ENCODE measurements around the gene PTCH1.

The PTCH1 gene

DNA sequence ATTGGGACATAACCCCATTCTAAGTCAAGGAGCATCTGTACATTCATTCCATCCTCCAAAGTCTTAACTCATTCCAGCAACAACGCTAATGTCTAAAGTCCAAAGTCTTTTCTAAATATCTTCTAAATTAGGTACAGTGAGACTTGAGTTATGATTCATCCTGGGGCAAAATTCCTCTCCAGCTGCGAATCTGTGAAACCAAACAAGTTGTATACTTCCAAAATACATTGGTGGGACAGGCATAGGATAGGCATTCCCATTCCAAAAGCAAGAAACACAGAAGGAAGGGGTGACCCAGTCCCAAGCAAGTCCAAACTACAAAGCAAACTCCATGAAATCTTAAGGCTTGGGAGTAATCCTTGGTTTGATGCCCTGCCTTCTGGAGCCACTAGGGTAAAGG is 101.6 kb downstream of the PTCH1 start:
- DNase-seq (ENCODE audit: insufficient read length, low spot score) (no peak), FAIRE-seq (no peak)
- TF ChIP-seq, protein P1, sequence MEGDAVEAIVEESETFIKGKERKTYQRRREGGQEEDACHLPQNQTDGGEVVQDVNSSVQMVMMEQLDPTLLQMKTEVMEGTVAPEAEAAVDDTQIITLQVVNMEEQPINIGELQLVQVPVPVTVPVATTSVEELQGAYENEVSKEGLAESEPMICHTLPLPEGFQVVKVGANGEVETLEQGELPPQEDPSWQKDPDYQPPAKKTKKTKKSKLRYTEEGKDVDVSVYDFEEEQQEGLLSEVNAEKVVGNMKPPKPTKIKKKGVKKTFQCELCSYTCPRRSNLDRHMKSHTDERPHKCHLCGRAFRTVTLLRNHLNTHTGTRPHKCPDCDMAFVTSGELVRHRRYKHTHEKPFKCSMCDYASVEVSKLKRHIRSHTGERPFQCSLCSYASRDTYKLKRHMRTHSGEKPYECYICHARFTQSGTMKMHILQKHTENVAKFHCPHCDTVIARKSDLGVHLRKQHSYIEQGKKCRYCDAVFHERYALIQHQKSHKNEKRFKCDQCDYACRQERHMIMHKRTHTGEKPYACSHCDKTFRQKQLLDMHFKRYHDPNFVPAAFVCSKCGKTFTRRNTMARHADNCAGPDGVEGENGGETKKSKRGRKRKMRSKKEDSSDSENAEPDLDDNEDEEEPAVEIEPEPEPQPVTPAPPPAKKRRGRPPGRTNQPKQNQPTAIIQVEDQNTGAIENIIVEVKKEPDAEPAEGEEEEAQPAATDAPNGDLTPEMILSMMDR (IDR thresholded peaks at IDR 0.05; ENCODE audit: insufficient read depth, missing control alignments), result no peak

DNA sequence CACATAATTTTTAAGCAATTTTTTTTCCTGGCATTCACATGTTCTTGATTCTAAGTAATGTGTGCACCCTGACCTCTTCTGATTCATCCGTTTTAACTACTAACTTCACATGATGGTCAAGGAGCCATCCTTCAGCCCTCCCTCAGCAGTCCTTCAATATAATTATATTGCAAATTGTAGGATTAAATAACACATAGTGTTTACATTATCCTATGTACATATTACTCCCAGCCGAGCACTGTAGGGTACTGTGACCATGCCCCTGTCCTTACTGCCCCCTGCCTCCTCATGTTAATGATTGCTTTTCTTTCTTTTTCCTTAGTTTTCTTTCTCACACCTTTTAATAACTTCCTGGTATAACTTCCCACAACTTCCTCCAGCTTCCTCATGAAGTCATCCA is 103.0 kb downstream of the PTCH1 start:
- DNase-seq (ENCODE audit: insufficient read length, low spot score) (no peak), FAIRE-seq (no peak)
- TF ChIP-seq, protein P1 (IDR thresholded peaks at IDR 0.05; ENCODE audit: insufficient read depth, missing control alignments), result no peak

DNA sequence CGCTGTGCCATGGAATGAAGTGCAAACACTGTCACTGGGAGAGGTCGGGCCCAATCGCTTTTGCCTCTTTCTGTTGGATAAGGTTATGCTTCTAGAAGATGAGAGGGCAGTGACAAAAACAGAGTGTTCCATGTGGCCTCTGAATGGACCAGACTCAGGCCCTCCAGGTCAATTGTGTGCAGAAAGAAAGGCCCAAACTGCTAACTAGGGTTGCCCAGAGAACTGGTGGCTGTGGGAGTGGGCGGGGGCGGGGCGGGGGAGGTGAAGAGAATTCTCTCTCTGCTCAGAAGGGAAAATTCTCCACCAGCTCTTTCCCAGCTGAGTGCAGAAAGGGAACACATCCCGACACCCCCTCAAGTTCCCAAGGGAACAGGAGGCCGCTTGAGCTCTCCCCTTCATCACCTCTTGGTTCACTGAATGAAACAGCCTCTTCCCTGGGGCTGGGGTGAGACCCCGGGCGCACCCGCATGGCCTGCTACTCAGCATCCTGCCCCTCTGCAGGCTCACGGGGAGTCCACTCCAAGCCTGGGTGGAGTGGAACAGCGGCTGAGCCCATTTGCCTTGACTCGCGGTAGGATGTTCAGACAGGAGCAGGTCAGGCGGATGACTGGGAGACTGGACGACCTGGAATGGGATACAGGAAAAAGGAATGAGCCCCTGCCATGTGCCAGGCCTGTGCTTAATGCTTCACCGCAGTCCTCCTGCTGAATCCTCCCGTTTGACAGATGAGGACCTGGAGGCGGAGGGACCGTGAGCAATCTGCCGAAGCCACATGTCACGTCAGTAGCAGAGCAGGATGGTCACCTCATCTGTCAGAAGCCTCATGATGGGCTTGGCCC is 105.5 kb downstream of the PTCH1 start:
- no peak for FAIRE-seq
- TF ChIP-seq, protein P1 (IDR thresholded peaks at IDR 0.05; ENCODE audit: insufficient read depth, missing control alignments), result no peak
- no peak for DNase-seq (ENCODE audit: insufficient read length, low spot score)

DNA sequence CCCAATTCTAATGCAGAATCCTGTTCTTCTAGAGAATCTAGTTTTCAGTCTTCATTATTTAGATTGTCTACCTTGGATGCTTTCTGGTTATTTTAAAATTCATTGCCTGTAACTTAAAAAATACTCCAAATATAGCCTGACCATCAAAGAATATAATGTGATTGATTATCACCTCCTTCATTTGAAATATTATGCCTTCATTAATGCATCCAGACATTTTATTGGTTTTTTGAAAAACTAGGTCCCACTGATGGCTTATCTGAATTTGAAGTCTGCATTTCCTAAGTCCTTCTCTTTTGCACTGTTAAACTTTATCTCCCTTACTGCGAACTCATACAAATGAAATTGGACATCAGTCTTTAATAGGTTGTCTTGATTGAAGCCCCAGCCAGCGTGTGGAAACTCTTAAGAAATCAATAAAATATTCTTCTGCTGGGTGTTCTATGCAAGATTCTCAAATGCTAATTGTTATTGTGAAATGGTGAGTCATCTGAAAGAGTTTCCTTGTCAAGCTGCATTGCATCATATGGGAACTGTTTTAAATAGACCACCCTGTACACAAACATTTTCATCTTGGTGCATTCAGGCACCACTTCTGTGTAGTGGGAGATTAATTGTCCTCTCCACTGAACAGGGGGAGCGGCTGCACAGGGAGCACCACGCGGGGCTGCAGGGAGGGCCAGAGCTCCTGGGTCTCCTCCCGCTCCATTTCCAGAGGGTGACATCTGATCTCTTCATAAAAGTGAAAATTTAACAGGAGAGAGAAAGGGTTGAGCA is 106.9 kb downstream of the PTCH1 start:
- FAIRE-seq, result no peak
- no peak for DNase-seq (ENCODE audit: insufficient read length, low spot score)
- TF ChIP-seq, protein P1 (IDR thresholded peaks at IDR 0.05; ENCODE audit: insufficient read depth, missing control alignments), result no peak

DNA sequence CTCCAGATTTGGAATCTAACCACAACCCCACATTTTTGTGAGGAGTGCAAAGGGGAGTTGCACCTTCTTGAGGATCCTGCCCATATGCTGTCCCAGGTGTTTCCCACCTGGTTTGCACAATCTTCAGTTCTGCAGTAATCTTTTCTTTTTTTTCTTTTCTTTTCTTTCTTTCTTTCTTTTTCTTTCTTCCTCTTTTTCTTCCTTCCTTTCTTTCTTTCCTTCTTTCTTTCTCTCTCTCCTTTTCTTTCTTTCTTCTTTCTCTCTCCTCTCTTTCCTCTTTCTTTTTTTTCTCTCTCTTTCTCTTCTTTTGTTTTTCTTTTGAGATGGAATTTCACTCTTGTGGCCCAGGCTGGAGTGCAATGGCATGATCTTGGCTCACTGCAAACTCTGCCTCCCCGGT is 109.2 kb downstream of the PTCH1 start:
- FAIRE-seq (no peak), DNase-seq (ENCODE audit: insufficient read length, low spot score) (no peak)
- TF ChIP-seq, protein P1 (IDR thresholded peaks at IDR 0.05; ENCODE audit: insufficient read depth, missing control alignments), result no peak

DNA sequence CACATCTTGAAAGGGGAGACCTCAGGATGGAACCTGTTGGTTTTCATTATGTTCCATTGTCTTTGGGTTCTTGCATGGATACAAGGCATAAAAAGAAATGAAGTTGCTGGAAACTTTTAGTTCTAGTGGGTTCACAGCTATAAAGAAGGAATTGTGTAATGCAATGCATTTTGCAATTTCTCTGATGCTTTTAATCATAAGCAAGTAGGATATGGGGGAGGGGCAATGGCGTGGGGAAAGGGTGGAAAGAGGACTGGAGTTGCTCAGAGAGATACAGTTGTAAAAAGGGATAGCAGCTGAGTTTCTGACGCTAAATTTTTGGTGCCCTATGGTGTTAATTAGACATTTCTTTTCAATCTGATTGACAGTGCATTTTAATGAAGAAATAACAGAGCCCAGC is 110.7 kb downstream of the PTCH1 start:
- no peak for DNase-seq (ENCODE audit: insufficient read length, low spot score)
- FAIRE-seq, result no peak
- TF ChIP-seq, protein P1 (IDR thresholded peaks at IDR 0.05; ENCODE audit: insufficient read depth, missing control alignments), result no peak

DNA sequence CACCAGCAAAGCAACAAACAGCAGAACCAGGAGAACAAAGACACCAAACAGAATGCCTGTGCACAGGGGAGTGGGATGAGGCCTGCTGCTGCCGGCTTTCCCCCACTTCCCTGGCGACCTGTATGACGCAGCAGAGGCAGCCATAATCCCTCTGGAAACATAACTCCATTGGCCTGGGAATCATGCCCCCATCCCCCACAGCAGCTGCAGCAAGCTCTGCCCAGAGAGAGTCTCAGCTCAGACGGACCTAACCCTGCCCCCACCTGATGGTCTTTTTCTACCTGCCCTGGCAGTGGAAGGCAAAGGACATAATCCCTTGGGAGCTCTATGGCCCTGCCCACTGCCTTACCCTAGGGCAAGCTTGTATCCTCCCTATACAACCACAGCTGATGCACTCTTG is 117.5 kb downstream of the PTCH1 start:
- DNase-seq (ENCODE audit: insufficient read length, low spot score) (no peak), FAIRE-seq (no peak)
- TF ChIP-seq, protein P1 (IDR thresholded peaks at IDR 0.05; ENCODE audit: insufficient read depth, missing control alignments), result no peak
